NCI-H526 (cell line): Measurements from ENCODE around the gene HIRIP3.
"Not testable (repeated sequence)": the region's sequence is repeated elsewhere in the genome, so short reads cannot be mapped to it uniquely, and the experiment has no call there.

Source experiments
- DNase-seq, 2 experiments: peaks; one replicate each; lab custom pipeline; 2025; lab: John Stamatoyannopoulos, UW

The HIRIP3 gene, protein sequence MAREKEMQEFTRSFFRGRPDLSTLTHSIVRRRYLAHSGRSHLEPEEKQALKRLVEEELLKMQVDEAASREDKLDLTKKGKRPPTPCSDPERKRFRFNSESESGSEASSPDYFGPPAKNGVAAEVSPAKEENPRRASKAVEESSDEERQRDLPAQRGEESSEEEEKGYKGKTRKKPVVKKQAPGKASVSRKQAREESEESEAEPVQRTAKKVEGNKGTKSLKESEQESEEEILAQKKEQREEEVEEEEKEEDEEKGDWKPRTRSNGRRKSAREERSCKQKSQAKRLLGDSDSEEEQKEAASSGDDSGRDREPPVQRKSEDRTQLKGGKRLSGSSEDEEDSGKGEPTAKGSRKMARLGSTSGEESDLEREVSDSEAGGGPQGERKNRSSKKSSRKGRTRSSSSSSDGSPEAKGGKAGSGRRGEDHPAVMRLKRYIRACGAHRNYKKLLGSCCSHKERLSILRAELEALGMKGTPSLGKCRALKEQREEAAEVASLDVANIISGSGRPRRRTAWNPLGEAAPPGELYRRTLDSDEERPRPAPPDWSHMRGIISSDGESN

DNA sequence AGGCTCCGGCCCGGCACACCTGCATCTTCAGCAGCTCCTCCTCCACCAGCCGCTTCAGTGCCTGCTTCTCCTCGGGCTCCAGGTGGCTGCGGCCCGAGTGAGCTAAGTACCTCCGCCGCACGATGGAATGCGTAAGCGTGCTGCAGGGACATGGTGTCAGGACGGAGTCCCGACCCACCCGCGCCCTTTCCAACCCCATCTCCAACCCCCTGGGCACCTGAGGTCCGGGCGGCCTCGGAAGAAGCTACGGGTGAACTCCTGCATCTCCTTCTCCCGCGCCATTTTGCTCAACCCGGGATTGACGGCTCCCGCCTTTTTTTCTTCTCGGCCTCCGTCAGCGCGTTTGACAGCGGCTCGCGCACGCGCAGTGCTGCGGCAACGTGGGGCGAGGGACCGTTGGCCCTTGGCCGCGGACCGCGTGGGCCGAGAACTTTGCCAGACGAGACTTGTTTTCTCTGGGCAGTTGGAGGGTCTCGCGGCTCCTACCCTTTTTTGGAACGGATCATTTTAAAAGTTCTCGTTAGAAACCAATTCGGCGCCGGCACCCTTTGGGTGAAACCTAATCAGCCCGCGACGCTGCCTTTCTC lies at the start of gene HIRIP3:
Gene HIRIP3 (minus strand): TSS at position 294 of the 587 bp plus-strand sequence. CDS start 12 bp downstream, at position 282.
- DNase-seq, result peak; percentile 76 to 89

DNA sequence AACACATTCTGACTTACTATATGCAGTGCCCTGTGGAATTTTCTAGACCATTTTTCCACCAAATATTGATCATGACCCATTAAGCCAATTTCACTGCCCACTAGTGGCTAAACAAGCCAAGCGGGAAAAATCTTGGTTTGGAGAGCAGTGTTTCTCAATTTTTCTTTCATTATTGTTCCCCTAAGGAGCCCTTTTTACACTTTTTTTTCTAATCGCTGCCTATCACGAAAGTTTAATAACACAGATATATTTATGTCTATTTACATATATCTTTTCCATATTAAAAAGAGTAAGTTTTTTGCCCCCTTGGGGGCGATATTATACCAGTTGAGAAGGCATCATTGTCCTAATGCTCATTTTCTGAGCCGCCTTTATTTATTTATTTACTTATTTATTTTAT lies 46.4 kb upstream of the HIRIP3 start:
- peak in 1 of 2 experiments; percentile 36 for DNase-seq

- DNase-seq, result not testable (repeated sequence)
These were observed 45.3 kb upstream of the HIRIP3 start for GRCh38 chr16:30040690-30041089.

GRCh38 chr16:30040221-30040620 lies 44.8 kb upstream of the HIRIP3 start:
- DNase-seq, result no peak

- DNase-seq, result no peak
These were observed 37.9 kb upstream of the HIRIP3 start for GRCh38 chr16:30033270-30033669.

DNA sequence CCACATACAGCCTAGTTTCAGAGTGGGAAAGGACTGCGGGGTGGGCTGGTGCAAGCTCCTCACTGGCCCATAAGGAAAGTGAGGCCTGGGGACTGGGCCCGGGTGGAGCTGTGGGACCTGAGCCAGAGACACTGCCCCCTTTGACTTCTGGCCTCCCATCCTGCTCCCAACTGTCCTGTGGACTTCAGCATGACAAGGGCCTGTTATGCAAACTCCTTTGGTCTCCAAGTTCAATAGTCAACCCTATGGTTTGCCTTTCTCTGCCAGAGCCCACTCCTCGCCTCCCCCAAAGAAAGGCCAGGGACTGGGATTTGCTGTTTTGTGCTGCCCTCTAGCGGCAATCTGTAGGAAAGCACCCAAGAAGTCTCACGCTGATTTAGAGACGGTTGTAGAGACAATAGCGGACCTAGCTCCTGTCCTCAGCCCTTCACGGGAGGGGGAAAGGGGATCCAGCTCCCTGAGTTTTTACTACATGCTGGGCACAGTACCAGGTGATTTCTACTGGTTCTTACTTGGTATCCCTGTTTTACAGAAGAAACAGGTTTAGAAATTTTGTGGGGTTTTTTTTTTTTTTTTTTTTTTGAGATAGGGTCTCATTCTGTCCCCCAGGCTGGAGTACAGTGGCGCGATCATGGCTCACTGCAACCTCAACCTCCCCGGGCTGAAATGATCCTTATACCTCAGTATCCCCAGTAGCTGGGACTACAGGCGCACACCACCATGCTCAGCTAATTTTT lies 36.8 kb upstream of the HIRIP3 start:
- DNase-seq, result peak; percentile 78 to 94

- DNase-seq, result peak in 1 of 2 experiments; percentile 46
These were observed 36.1 kb upstream of the HIRIP3 start for GRCh38 chr16:30031477-30031918.

GRCh38 chr16:30030841-30031413 lies 35.5 kb upstream of the HIRIP3 start, which contains the start of gene TLCD3B:
Gene TLCD3B (minus strand): TSS chr16:30031271. CDS start chr16:30030527, 744 bp downstream.
- DNase-seq, result peak; percentile 31 to 75

- DNase-seq, result peak in 1 of 2 experiments; percentile 51
These were observed 34.7 kb upstream of the HIRIP3 start for GRCh38 chr16:30030011-30030685.

DNA sequence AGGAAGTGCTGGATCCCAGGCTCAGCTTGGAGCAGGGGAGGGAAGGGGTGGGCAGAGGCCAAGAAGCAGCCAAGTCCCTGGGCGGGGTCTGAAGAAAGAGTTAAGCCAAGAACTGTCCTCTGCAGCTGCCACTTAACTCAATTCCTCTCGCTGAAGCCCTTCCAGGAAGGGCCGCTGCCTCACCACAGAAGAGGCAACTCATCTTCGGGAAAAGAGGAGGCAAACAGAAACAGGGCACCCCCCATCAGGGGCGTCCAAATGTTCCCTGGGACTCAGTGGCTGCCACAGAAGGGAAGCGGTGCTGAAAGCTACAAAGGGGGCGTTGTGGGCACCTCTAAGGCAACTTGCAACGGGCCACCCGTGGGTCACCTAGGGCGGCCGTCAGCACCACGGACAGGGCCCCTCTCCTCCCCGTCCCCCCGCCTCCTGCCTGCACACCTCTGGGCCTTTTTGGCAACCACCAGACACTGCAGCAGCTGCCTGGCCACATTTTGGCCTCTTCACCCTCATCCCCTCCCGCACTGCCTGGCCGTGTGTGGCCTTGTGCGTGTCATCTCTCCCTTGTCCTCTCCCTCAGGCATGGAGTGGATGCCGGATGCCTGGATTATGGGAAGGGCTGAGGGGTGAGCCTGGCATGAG lies 33.1 kb upstream of the HIRIP3 start:
- DNase-seq, result no peak

DNA sequence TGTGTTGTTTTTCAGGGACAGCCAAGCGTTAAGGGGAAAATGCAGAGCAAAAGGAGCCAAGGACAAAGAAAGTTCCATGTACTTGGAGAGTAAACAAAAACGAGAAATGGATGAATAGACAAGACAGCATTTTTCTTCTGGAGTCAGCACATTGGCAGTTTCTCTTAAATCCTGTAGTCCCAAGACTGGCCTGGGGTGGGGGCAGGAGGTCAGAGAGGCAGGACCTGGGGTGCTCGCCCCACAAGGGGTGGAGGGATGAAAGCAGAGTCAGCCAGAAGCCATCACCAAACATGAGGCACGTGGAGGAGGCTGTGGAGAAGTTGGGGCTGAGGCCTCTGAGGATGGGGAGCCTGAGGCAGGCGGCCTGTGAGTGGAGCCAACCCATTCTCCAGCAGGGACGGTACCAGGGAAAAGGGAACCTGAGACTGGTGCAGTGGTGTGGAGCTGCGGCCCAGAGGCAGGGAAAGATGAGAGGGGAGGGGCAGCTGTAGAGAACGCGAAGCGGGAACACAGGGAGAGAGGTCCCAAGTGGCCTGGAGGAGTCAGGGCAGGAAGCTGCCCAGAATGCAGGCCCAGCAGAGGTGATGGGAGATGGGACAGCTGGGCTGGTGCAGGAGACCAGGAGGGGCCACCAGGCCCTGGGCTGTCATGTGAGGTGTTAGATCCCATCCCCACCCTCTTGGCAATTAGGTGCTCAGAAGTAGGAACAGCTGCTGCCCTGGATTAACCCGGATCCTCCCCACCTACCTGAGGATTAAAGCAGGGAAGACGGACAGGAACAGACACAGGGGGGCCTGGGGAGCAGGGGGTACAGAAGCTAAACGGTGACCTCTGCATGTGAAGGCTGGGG lies 32.4 kb upstream of the HIRIP3 start:
- peak in 1 of 2 experiments; percentile 47 for DNase-seq

GRCh38 chr16:30026449-30026848 lies 31.0 kb upstream of the HIRIP3 start:
- DNase-seq, result no peak

GRCh38 chr16:30025574-30025973 lies 30.2 kb upstream of the HIRIP3 start:
- DNase-seq, result no peak

- DNase-seq, result no peak
These were observed 29.7 kb upstream of the HIRIP3 start for GRCh38 chr16:30025156-30025555.

DNA sequence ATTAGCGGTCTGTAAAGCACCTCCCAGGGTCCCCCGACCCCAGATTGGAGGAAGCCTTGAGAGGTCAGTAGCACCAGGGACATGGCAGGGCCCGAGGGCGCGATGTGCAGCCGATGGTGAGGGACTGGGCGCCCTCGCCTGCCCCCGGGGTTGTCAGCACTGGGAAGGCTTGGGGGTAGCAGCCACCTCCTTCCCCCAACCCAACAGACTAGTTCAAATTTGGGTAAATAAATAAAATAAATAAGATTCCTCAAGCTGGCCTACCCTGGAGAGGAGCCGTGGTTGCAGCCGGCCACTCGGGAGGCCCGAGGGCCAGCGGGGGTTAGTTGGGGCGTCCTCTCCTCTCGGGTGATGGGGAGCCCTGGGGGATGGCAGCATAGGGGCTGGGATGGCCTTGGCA lies 29.0 kb upstream of the HIRIP3 start:
- no peak for DNase-seq

DNA sequence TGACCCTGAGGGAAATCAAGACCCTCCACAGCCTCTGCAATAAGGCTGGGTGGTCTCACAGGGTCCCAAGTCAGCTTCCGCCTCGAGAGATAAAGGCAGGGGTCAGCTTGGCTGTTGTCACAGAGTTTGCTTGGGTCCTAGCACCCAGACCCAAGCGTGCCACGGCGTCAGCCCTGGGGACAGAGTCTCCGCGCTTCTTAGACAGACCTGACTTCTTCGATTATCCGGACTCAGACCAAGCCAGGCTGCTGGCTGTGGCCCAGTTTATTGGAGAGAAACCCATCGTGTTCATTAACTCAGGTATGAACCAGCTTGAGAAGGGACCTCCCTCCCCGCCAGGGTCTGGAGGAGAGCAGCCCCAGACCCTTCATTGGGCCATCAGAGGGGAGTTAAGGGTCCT lies 28.2 kb upstream of the HIRIP3 start:
- DNase-seq, result no peak

GRCh38 chr16:30022887-30023286 lies 27.5 kb upstream of the HIRIP3 start, which contains the start of gene C16orf92:
Gene C16orf92 (plus strand): TSS chr16:30023198. CDS start chr16:30023341, 143 bp downstream.
- DNase-seq, result no peak

DNA sequence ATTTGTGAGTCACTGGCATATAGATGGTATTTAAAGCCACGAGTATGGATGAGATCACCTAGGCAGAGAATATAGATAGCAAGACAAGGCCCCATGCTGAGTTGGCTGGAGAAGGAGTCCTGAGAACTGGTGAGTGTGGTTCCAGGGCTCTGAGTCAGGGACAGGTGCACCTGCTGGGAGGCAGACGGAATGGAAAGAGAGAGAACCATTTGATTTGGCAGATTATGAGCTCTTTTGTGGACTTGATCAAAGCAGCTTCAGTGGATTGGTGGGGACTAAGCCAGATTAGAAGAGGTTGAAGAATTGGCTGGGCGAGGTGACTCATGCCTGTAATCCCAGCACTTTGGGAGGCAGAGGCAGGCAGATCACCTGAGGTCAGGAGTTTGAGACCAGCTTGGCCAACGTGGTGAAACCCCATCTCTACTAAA lies 23.3 kb upstream of the HIRIP3 start:
- no peak for DNase-seq

GRCh38 chr16:30017937-30018336 lies 22.5 kb upstream of the HIRIP3 start:
- DNase-seq, result not testable (repeated sequence)

DNA sequence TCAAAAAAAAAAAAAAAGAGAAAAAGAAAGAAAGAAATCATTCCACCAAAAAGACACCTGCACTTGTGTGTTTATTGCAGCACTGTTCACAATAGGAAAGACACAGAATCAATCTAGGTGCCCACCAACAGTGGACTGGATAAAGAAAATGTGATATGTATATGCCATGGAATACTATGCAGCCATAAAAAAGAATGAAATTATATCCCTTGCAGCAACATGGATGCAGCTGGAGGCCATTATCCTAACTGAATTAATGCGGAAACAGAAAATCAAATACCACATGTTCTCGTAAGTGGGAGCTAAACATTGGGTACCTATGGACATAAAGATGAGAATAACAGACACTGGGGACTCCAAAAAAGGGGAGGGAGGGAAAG lies 21.9 kb upstream of the HIRIP3 start:
- DNase-seq, result no peak
